Measurements from ENCODE around the gene CDC42BPA.
"Not testable (repeated sequence)": the region's sequence is repeated elsewhere in the genome, so short reads cannot be mapped to it uniquely, and the experiment has no call there.

Gene CDC42BPA

DNA sequence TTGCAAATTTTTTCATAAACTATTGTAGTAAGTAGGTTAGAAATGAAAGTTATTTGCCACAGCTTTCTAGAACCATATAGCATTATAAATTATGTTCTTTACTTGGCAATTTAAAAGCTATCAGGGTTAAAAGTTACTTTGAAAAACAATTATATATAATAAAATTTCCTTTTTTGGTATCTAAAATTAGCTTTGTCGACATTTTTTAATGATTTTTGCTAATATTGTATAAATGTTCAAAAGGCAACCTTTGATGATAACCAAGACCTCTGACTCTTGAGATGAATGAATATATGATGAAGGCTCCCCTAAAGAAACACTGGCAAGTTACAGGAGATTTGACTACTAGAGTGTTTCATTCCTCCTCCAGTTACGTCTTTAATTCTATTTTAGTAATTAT, 121.2 kb downstream of the CDC42BPA start:
- no peak for DNase-seq

- DNase-seq = no peak
Measured at GRCh38 chr1:227192163-227192562, 126.1 kb downstream of the CDC42BPA start.

DNA sequence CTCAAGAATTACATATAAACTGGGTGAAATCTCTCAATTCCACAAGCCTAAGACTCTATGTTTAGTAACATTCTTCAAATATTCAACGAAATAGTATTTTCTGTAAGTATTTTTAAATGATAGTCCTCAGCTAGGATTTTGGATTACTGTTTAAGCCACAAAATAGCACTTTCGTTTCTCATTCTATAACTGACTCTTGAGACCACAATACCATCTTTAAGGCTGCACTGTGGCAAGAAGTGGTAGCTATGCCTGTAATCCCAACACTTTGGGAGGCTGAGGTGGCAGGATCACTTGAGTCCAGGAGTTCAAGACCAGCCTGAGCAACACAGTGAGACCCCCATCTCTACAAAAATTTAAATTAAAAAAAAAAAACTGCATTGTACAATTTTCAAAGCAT, 126.7 kb downstream of the CDC42BPA start:
- DNase-seq = no peak

DNA sequence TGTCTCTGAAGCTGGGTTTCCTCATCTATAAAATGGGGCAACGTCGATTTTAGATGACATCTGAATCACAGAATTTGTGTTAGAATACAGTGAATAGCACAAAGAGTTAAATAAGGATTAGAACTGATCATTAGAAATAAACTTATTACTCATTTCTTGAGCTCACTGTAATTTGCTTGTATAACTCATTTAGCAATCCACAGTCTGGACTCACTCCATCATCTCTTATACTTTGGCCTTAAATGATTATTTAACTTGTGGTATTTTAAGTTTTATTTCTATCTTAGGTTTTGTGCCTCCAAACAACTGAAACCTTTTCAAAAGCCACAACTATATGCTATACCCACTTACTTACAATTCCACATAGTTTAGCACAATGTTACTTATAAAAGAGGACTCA, 128.0 kb downstream of the CDC42BPA start:
- no peak for DNase-seq

DNA sequence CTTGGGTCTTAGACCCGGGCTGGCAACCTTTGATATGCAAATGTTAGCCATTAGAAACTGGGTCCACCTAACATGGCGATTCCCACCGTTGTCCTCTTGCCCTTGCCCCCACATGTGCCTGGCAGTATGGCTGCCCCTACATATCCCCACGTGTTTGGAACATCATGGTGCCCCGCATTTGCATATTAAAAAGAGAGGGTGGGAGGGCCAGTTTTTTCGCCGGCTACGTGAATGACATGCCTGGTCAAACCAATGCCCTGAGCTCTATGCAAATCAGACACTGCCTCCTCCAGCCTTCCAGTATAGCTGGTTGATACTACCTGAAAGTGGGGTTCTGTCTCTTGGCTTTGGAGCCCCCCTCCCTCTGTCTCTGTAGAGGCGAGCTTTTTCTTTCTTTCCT, 133.0 kb downstream of the CDC42BPA start:
- DNase-seq = no peak

GRCh38 chr1:227182012-227182411, 136.3 kb downstream of the CDC42BPA start:
- DNase-seq = no peak

GRCh38 chr1:227175611-227176010, 142.7 kb downstream of the CDC42BPA start:
- no peak for DNase-seq

DNA sequence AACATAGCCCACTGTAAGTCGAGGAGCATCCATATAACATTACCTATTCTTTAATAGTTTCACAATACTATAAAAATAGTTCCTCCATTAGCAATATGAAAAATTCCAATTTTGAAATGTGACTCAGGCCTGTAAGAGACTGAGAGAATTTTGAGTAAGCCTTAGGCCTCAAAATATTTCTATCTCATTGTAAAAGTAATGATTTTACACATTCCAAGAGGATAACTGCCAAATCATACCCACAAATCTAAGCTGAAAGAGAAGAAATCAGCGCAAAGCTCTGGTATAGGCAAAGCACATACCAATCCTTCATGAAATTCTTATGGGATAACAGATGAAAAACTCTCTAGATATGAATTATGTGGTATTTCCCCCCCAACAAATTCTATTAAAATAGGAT, 144.1 kb downstream of the CDC42BPA start:
- DNase-seq = no peak

DNA sequence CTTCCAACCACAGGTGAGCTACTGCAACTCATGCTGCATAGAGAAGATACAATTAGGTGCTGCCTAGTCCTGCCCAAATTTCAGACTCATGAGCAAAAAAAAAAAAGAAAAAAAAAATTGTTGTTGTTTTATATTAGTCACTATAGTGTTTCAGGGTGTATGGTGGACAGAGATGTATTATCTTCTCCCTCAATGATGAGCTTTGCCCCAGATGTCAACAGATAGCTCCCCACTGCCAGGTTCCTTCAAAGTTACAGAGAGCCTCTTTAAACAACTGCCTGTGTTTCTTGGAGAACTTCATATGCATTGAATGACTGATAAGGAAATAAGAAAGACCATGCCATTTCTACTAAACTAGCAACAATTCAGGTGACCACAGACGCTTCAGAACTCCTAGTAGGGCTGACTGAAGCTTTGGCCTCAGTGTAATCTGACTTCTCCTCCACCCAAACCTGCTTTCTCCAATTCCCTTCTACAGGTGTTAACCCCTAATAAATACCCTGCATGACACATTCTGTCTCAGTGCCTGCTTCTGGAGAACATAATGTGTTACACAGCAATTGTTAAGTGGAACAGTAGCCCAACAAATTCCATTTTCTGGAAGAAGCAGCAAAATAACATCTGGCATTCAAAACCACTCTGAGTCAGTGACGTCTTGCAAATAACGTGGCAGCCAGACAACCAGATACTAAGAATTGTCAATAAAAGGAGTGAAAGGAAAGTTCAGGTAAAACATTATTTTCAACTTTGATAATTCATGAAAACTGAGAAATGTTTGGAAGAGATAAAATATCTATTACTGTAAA, 147.7 kb downstream of the CDC42BPA start:
- no peak for DNase-seq

- DNase-seq = no peak
Measured at GRCh38 chr1:227169343-227169742, 148.9 kb downstream of the CDC42BPA start.

DNA sequence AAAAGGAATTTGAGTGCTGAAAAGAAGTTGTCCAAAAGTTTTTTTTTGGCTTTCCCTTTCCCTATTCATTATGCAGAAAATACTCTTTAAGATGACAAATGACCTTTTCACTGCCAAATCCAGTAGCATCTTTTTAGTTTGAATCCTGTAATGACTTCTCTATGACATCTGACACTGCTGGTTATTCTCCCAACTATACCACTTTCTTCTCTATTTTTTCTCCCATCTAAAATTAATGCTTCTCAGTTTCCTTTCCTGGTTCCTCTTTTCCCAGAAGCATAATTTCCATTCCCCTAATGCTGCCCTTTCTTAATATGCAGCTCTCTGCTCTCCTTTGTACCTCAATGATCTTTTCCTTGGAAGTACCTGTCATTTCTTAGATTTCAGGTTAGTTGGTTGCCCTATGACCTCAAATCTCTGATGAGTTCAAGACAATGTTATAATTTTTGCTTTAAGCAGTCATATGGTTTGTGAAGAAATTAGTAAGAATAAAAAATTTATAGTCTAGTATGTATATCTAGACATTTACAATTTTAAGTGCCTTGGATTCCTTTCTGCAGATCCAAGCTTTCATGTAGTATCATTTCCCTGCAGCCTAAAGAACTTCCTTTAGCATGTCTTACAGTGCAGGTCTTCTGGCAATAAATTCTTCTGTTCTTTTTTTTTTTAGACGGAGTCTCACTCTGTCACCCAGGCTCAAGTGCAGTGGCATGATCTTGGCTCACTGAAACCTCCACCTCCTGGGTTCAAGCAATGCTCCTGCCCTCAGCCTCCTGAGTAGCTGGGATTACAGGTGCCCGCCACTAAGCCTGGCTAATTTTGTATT, 150.8 kb downstream of the CDC42BPA start:
- DNase-seq = no peak

GRCh38 chr1:227166559-227166958, 151.7 kb downstream of the CDC42BPA start:
- DNase-seq = no peak

DNA sequence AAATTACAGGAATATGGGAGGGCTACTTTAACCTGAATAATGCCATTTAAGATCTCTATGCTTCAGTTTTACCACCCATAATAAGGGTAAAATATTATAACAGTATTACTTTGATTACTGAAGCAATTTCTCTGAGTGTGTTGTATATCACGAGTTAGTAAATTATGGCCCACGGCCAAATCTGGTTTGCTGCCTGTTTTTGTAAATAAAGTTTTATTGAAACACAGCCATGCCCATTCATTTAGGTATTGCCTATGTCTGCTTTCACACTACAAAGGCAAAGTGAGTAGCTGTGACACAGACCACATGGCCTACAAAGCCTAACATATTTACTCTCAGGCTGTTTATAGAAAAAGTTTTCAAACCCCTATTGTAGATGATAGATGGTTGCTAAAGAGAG, 156.8 kb downstream of the CDC42BPA start:
- no peak for DNase-seq

- no peak for DNase-seq
Measured at GRCh38 chr1:227156520-227156919, 161.8 kb downstream of the CDC42BPA start.

GRCh38 chr1:227155688-227156087, 162.6 kb downstream of the CDC42BPA start:
- no peak for DNase-seq

DNA sequence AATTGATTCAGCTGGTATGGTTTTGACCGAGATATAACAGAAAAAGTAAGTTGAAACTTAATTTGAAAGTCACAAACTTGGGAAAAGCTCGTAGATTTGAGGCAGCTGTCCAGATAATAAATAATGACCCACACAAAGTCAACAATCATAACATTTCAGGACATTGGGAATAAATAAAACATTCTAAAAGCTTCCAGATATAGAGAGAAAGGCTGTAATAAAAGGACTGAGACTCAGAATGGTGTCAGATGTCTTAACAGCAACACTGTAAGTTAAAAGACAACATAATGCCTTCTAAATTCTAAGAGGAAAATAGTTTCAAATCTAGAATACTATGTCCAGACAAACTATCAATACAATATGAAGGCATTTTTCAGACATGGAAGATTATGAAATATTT, 163.3 kb downstream of the CDC42BPA start:
- no peak for DNase-seq

GRCh38 chr1:227152525-227152924, 165.8 kb downstream of the CDC42BPA start:
- no peak for DNase-seq

DNA sequence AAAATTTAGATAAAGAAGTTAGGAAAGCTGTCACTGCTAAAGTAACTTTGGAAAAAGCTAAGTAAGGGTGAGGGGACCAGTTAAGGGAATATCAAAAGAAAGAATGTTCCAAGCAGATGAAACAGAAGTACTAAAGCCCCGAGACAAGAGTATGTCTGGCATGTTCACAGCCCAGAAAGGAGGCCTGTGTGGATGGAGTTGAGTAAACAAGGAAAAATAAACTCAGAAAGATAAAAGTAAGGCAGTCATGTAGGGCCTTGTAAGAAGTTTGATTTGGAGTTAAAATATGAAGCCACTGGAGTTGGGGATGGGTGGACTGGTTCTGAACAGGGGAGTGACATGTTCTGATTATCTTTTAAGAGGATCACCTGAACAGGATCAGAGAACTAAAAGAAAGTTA, 177.9 kb downstream of the CDC42BPA start:
- DNase-seq = no peak

- no peak for DNase-seq
Measured at GRCh38 chr1:227136210-227136820, 182.0 kb downstream of the CDC42BPA start.

DNA sequence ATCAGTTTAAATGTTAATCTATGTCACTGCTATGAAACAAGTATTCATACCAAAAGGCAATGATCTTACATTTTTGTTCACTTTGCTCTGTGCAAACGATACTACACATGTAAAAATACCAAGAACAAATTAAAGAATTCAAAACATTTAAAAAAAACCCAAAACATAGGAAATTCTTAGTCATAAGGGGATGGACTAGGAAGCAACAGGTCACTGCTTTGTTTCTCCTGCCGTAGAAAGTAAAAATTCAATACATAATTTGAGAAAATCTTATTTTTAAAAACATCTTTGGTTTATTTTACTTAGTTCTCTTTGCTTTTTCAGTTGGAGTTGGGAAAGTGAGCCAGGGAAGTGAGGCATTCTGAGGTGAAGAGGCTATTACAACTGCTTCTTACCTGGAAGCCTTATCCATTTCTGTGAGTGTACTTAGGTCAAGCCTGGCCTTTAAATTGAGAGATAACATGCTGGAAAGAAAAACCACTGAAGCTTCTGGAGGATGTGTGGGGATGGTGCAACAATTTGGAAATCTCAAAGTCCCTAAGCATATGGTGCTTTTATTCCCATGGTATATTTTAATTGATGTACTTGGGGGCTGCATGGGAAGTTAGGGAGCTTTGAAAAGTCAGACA, 183.5 kb downstream of the CDC42BPA start:
- no peak for DNase-seq

GRCh38 chr1:227132695-227133094, 185.6 kb downstream of the CDC42BPA start:
- not testable (repeated sequence) for DNase-seq

DNA sequence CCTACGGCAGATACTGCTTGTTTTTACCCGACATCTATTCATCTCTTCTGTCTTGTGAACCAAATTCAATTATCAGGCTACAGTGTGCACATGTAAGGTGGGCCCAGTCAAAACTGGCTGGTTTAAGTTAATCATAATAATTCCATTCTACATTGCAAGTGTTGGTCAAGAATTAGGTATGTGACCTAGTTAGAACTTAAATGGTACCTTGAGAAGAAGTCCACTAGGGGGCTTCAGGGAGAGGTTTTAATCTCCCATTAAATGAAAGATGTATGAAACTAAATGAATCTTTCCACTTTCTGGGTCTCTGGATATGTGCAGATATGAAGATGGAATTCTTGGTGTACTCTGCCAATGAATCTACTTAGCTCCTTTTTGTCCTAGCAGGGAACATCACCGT, 187.1 kb downstream of the CDC42BPA start:
- DNase-seq = no peak

DNA sequence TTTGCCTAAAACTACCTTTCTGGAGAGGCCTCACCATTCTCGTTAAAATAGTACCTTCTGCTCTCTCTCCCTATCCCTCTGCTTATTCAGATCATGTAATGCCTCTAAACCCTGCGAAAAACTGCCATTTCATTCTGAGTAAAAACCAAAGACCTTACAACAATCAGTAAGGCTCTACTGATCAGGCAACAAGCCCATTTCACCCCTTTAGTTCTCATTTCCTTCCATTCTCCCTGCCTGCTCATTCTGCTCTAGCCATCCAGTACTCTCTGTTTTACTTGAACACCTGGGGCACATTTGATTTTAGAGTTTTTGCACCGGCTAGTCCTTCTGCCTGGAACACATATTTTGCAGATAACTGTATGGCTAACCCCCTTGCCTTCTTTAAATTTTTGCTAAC, 190.4 kb downstream of the CDC42BPA start:
- no peak for DNase-seq

Data from 8988T (cell line).